Suppressor macrophage treated with lipopolysaccharide for 4 hours (primary cell): ENCODE measurements around the gene CIAO3.
A peak's percentile ranks its signal among the peaks of the same experiment; 100 is the strongest.

Source experiments
- DNase-seq: peaks from one replicate; pipeline ENCODE4 v3.0.0-alpha.2; 2020

The CIAO3 gene

DNA sequence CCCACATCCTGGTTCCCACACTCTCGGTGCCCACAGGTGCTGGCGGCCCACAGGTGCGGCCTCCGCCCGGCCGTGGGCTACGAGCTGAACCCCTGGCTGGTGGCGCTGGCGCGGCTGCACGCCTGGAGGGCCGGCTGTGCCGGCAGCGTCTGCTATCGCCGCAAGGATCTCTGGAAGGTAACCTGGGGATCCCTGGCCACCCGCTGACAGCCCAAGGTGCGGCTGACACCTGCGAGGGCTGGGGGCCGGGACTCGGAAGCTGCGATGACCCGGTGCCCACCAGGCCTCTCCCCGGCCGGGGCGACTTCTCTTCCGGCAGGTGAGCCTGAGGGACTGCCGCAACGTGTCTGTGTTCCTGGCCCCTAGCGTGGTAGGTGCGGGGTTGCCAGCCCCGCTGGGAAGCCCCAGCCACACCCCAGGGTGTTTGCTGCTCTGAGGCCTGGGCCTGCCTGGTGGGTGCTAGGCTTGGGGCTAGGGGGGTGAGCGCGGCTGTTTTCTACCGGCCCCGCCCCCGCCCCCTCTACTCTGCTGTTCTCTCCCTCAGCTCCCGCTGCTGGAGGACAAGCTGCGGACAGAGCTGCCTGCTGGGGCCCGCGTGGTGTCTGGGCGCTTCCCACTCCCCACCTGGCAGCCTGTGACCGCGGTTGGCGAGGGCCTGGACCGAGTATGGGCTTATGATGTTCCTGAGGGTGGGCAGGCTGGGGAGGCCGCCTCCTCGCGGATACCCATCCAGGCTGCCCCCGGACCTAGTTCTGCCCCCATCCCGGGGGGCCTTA, 18.8 kb downstream of the CIAO3 start:
- no peak for DNase-seq

- DNase-seq, result peak; percentile 85
Measured at GRCh38 chr16:720990-721764, 19.6 kb downstream of the CIAO3 start, which contains the start of gene ANTKMT. Gene ANTKMT (plus strand): TSS chr16:721146. CDS start chr16:721275, 129 bp downstream.

DNA sequence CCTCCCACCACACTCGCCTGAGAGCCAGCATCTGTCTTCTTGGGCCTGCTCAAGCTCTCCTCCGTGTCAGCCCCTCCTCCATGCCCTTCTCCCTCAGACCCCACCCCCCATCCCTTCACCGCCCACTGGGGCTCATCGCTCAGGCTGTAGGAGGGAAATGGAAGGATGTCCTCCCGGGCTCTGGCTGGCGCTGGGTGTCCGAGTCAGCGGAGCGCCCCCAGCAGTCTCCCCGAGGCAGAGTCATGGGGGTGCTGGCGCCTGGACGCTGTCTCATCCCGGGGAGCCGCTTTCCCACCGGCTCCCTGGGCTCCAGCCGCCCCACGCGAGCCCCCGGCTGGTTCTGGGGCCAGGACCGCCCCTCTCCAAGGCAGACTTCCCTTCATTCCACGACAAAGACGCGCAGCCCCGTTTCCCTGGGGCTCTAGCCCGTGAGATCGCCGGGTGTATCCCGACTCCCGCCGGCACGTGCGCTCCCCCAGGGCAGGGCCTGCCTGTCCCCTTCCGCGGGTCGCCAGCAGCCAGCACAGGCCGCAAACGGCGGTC, 20.3 kb downstream of the CIAO3 start:
- peak; percentile 25 for DNase-seq

DNA sequence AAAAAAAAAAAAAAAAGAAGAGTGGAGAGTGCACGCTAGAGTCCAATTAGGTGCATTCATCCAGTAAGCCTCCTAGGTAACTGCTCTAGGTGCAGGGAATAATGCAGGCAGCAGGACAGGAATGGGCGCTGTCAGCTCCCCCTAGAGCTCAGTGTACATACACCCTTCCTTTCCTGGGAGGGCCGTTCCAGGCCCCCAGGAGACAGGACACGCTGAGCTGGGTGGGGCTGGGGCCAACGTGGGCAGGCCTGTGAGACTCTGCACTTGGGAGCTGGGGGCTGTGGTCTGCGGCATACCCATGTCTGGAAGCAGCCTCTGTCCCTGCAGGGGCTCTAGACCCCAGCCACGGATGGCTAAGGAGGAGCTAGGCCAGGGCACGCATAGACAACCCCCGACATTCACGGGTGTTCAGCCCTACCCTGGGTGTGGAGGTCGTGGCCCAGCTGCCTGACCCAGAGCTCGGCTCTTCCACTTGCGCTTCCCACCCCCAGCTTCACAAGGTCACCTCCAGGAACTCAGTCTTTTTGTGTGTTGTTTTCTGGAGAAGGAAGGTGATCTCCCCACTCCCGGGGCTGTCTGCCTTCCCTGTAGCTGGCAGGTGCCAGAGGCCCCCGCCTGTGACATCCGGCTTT, 20.9 kb downstream of the CIAO3 start:
- no peak for DNase-seq

DNA sequence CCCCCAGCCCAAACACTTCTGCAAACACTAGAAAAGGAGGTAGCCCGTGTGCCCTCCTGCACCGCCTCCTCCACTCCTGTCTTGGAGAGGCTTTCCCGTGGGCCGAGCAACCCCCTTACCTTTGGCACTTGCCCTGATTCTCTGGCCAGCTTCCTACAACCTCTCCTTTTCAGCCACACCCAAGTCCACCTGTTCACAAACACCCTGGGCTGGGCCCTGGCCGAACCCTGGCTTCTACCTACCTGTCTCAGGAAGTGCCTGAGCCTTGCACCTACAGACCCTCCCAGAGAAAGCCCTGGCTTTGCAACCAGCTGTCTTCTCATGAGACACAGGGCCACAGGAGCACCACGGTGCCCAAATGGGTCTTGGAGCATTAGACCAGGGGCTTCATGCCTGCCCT, 21.9 kb downstream of the CIAO3 start:
- no peak for DNase-seq

GRCh38 chr16:718389-718788, 22.4 kb downstream of the CIAO3 start:
- no peak for DNase-seq

GRCh38 chr16:717450-718245, 23.1 kb downstream of the CIAO3 start:
- DNase-seq, result no peak

DNA sequence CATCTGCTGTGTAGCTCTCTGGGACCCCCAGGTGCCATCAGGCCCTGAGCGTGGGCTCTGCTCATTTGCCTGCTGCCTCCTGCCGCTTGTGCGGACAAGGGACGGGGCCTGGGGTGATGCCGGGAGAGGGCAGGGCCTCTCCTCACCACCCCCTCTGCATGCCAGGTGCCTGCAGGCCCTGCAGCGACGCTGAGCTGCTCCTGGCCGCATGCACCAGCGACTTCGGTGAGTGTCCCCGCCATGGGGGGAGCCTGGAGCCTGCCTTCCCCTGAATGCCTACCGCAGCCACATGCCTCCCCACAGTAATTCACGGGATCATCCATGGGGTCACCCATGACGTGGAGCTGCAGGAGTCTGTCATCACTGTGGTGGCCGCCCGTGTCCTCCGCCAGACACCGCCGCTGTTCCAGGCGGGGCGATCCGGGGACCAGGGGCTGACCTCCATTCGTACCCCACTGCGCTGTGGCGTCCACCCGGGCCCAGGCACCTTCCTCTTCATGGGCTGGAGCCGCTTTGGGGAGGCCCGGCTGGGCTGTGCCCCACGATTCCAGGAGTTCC, 23.9 kb downstream of the CIAO3 start:
- no peak for DNase-seq

GRCh38 chr16:716200-716568, 24.6 kb downstream of the CIAO3 start:
- DNase-seq, result no peak

- DNase-seq, result peak; percentile 29
Measured at GRCh38 chr16:715477-716199, 25.2 kb downstream of the CIAO3 start.

- DNase-seq, result peak; percentile 92
Measured at GRCh38 chr16:714558-715476, 26.0 kb downstream of the CIAO3 start, which contains the start of gene METRN. Gene METRN (plus strand): TSS chr16:715118. CDS start chr16:715290, 172 bp downstream.

DNA sequence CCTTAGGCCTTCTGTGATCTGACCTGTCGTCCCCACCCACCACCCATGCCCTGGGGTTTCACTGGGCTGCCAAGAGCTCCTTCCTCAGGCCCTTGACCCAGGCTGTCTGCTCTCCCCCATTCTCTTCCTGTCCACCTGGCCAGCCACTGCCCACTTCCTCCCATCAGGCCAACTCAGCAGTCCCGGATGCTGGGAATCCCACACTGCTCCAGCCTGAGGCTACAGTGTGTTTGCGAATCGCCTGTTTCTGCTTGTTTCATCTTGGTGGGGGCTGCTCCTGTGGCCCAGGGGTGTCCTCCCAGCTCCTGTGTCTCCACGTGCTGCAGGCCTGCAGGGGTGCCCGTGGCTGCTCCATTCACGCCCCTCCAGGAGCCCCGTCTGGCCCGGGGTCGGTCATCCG, 26.7 kb downstream of the CIAO3 start:
- no peak for DNase-seq

DNA sequence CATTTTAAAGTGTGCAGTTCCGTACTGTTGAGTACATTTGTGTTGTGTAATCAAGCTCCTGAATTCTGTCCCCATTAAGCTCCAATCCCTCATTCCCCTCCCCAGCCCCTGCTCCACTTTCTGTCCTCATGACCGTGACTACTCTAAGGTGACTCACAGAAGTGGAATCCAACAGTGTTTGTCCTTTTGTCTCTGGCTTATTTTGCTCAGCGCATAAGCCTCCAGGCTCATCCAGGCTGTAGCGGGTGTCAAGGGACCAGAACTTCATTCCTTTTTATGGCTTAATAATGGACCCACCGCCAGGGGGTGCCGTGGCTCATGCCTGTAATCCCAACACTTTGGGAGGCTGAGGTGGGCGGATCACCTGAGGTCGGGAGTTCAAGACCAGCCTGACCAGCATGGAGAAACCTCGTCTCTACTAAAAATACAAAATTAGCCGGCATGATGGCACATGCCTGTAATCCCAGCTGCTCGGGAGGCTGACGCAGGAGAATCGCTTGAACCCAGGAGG, 28.0 kb downstream of the CIAO3 start:
- DNase-seq, result peak; percentile 58

DNA sequence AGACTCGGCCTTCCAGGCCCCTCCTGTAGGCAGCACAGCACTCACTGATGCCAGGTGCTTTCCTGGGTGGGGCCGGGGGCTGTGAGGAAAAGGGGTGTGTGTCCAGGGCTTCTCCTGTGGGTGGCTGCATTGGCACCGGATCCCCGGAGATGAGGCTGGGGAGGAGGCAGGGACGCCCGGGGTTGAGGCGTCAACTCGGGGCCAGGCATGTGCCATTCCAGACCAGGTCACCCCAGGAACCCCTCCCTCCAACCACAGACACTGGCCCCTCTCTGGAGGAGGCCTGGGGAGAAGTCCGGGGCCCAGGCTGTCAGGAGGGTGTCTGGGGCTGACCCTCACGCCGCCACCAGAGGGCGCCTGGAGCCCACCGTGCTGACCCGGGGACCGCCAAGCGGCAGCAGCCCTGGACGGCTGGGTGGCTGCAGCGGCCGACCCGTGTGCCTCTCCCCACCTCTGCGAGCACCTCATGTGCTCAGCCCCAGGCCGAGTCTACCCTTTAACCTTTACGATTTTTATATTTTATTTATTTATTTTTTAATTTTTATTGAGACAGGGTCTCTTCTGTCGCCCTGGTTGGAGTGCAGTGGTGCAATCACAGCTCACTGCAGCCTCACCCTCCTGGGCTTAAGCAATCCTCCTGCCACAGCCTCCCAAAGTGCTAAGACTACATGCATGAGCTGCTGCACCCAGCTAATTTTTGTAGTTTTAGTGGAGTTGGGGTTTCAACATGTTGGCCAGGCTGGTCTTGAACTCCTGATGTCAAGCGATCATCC, 29.1 kb downstream of the CIAO3 start:
- DNase-seq, result peak; percentile 86

- DNase-seq, result no peak
Measured at GRCh38 chr16:711084-711483, 29.7 kb downstream of the CIAO3 start.

GRCh38 chr16:710500-711075, 30.2 kb downstream of the CIAO3 start:
- no peak for DNase-seq

DNA sequence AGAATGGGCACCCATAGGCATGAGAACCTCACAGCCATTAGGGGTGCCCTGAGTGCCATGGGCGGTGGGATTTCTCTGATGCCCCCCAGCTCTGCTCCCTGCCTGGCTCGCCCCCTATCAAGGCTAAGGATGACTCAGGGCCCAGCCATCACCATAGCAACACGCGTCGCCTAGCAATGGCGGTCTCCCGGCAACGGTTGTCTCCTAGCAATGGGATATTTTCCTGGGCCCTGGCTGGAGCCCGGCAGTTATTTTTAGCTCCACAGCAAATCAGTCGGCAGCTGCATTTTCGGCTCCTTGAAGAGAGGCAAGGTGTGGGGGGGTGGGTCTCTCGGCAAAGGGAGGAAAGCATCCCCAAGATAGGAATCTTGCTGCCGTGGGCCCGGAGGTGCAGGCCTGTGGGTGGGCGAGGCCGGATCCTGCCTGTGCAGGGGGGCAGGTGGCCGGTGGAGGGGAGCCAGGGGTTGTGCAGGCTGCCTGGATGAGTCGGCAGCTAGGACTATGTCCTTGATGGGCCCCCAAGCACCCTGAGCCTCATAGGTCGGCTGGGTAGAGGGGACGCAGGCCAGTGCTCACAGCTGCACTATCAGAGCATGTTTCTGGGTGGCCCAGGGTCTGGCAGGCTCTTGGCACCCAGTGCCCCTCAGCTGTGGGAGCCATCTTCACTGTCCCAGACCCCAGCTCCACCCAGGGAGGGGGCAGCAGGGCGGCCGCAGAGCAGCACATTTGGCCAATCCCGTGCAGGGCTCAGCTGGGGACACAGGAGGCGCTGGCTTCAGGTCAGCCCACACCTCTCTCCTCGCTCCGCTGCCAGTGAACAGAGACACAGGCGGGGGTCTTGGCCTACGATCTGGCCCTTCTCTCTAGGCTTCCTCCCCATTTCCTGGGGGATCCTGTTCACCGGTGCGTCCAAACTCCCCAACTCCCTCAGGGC, 31.0 kb downstream of the CIAO3 start:
- no peak for DNase-seq

- no peak for DNase-seq
Measured at GRCh38 chr16:708959-709358, 31.8 kb downstream of the CIAO3 start.
